Left forelimb (tissue), 1 donor: Measurements from ENCODE around the gene NSD1.
"Not testable (repeated sequence)": the region's sequence is repeated elsewhere in the genome, so short reads cannot be mapped to it uniquely, and the experiment has no call there.

Source experiments
- DNase-seq: peaks from one replicate; pipeline ENCODE4 v3.0.0-alpha.2; 2018; ENCODE audit warnings: low spot score

NSD1 gene

GRCh38 chr5:177291735-177292134, 158.2 kb downstream of the NSD1 start:
- DNase-seq: no peak

- no peak for DNase-seq
These were observed 160.4 kb downstream of the NSD1 start for GRCh38 chr5:177293819-177294581.

DNA sequence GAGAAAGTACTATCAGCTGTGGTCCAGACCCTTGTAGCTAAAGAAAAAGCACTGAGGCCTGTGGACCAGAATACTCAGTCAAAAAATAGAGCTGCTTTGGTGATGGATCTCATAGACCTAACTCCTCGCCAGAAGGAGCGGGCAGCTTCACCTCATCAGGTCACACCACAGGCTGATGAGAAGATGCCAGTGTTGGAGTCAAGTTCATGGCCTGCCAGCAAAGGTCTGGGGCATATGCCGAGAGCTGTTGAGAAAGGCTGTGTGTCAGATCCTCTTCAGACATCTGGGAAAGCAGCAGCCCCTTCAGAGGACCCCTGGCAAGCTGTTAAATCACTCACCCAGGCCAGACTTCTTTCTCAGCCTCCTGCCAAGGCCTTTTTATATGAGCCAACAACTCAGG, 161.1 kb downstream of the NSD1 start:
- DNase-seq: no peak

DNA sequence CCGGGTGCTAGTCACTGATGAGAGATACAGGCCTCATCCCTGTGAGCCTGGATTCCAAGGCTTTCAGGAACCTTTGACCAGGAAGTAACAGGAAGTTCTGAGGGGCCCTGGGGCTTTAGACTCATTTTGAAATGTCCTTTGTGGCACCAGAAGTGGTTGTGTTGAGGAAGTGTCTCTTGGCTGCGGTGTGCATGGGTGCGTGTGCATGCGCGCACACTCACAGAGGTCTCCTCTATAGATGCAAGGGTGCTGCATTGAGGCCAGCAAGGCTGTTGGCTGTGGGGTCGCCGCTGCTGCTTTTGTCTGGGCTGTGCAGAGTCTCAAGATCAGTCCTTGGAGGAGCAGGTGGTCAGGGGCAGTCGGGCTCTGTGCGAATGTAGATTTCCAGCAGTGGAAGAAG, 162.4 kb downstream of the NSD1 start:
- no peak for DNase-seq

DNA sequence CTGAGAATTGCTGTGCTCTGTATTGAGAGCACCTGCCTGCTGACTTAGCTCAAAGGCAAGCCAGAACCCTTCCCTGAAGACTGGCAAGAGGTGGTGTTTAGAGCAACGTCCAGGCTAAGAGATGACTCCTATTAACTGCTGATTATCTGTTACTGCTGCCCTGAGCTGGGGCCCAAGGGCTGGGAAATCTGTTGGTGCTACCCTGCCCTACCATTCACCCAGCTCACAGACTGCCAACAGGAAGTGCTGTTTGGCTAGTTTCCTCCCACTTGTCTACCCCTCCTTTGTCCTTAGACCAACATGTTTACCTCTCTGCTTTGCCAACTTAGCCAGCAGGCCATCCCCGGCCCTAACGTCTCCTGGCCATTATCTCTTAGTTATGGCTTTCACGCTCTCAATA, 163.0 kb downstream of the NSD1 start:
- DNase-seq: no peak

DNA sequence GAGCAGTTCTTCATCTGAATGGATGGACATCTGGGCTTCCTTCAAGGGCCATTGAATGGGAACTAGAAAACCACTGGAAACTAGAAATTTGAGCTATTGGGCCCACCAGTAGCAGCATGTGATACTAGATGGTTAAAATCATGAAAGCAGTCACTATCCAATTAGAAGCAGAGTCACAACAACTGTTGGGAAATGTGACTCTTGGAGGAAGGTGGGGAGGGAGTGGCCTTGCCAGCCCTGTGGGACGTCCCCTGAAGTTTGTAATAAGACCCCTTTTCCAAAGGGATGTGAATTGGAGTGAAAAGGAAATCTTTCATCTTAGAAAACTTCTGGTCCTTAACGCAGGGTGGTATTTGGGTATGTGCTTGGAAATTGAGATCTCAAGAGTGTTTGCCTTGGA, 164.3 kb downstream of the NSD1 start:
- no peak for DNase-seq

DNA sequence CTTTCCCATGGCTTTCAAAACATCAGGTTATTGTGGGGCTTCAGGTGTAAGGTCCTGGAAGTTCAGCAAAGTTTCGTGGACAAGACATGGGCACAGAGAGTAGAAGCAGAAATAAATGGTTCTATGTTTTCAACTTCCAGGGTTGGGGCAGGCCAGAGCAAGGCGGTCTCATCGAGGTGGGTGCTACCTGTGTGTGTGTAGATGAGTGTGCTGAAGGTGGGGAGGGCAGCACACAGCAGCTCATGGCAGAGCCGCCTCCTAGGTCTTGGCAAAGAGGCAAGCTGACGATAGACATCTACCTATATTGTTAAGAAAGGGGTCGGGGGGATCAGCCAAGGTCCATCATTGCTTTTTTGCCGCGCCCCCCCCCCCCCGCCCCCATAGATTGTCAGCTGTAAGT, 166.1 kb downstream of the NSD1 start:
- no peak for DNase-seq

GRCh38 chr5:177300236-177300880, 166.8 kb downstream of the NSD1 start:
- DNase-seq: no peak

GRCh38 chr5:177300951-177301350, 167.4 kb downstream of the NSD1 start:
- no peak for DNase-seq

- DNase-seq: no peak
These were observed 168.1 kb downstream of the NSD1 start for GRCh38 chr5:177301503-177302165.

DNA sequence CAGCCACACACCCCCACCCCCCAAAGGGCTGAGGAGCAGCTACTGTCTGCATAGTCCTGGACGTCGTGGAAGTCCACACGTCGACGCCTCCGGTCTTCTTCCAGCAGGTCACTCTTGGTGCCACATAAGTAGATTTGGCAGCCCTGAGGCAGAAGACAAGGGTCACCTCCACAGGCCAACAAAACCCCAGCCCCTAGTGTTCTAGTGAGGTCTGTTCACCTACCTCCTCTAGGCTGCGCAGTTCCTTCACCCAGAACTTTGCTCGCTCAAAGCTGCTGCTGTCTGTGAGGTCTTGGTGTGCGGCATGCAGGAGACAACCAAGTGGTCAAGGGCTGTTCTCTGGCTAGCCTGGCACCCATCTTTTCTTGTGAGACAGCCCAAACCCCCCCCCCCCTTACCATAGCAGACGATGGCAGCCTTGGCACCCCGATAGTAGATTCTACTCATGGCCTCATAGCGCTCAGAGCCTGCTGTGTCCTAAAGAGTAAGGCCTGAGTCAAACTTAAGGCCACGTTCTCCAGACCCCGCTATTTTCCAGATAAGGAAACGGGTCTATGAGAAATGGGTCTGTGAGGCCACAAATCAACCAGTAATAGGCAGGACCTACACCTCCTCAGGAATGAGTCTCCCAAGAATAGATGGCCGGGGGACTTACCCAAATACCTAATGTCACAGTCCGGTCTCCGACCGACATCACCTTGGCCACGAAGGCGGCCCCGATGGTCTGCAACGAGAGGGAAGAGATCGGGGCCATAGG, 169.0 kb downstream of the NSD1 start:
- DNase-seq: no peak

GRCh38 chr5:177303121-177303924, 169.8 kb downstream of the NSD1 start, which contains the start of the genes PRELID1 and RAB24:
Gene PRELID1 (plus strand): TSS chr5:177303799. CDS start chr5:177303986, 187 bp downstream.
Gene RAB24 (minus strand): TSS chr5:177303719. CDS start chr5:177303288, 431 bp downstream.
- DNase-seq: peak; percentile 90

GRCh38 chr5:177303925-177304391, 170.4 kb downstream of the NSD1 start:
- no peak for DNase-seq

GRCh38 chr5:177304392-177305119, 171.0 kb downstream of the NSD1 start:
- no peak for DNase-seq

GRCh38 chr5:177306103-177306640, 172.6 kb downstream of the NSD1 start:
- not testable (repeated sequence) for DNase-seq

GRCh38 chr5:177306674-177307543, 173.3 kb downstream of the NSD1 start:
- no peak for DNase-seq

DNA sequence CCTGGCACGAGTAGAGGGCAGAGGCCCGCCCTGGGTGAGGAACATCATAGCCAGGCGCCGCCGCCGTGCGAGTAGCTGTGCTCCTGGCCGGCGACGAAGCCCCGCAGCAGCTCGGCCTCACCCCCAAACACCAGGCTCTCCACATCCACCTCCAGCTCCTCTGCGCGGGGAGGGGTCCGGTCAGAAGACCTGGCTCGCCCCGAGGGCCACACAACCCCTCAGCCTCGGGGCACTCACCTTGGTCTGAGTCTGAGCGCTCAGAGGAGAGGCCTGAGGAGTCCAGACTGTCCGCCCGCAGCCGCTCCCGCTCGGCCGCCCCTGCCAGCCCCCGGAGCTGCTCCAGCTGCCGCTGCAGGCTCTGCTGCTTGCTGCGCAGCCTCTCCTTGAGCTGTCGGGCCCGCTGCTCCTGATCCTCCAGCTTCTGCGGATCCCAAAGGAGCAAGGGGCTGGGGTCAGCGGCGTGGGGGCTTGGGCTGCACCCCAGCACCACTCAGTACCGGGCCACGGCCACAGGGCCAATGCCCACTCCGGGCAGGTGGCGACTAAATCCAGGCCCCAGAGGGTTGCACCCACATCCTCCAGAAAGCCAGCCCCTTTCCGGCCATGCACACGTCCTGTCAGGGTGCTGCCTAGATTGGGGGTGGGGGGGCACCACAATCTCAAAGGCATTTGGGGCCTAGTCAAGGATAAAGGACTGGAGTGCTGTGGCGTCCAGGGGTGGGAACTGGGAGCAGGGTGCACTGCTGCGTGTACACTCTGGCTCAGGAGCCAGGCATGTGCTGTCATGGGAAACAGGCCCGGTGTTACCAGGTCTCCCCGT, 174.2 kb downstream of the NSD1 start:
- DNase-seq: no peak

GRCh38 chr5:177308740-177309139, 175.2 kb downstream of the NSD1 start:
- no peak for DNase-seq
